Osteoblast (primary cell): ENCODE results near the gene RPL29. TPM values are rescaled to one million over a fixed set of nuclear protein-coding genes. Genes with fewer than 3 reads are reported as not detected.
A peak's percentile ranks its signal among the peaks of the same experiment; 100 is the strongest.

Experiments used
- DNase-seq: peaks from one replicate; pipeline ENCODE4 v3.0.0; 2011; ENCODE audit warnings: low spot score, mixed read lengths; ENCODE audit not compliant: insufficient read length; ENCODE audit errors: missing footprints
- H2AFZ ChIP-seq: 2 replicates; pipeline ENCODE4 v1.6.0; 2011; ENCODE audit warnings: mild to moderate bottlenecking, low read length
- H3K27ac ChIP-seq: 2 replicates; pipeline ENCODE4 v1.5.1; 2011; ENCODE audit warnings: mild to moderate bottlenecking, low read depth, low read length, moderate library complexity
- H3K27me3 ChIP-seq: 2 replicates; pipeline ENCODE4 v1.6.0; 2012; ENCODE audit warnings: mild to moderate bottlenecking, control low read depth, inconsistent platforms, low read length, moderate library complexity; ENCODE audit not compliant: insufficient read depth
- H3K36me3 ChIP-seq: 2 replicates; pipeline ENCODE4 v1.5.1; 2011; ENCODE audit warnings: mild to moderate bottlenecking, low read length, control low read depth, moderate library complexity; ENCODE audit not compliant: insufficient read depth
- H3K4me1 ChIP-seq: 2 replicates; pipeline ENCODE4 v1.5.1; 2011; ENCODE audit warnings: mild to moderate bottlenecking, low read length, control low read depth, moderate library complexity; ENCODE audit not compliant: insufficient read depth
- H3K4me2 ChIP-seq: 2 replicates; pipeline ENCODE4 v1.6.0; 2011; ENCODE audit warnings: mild to moderate bottlenecking, low read length; ENCODE audit not compliant: insufficient read depth
- H3K4me3 ChIP-seq: fragments of 200-600 bp; sonication (generic); 3 replicates; pipeline ENCODE4 v1.5.1; 2012; ENCODE audit warnings: mild to moderate bottlenecking, low read length, inconsistent platforms; ENCODE audit not compliant: insufficient read depth
- H3K79me2 ChIP-seq: 2 replicates; pipeline ENCODE4 v1.6.0; 2012; ENCODE audit warnings: mild to moderate bottlenecking, low read length, control low read depth, inconsistent platforms; ENCODE audit not compliant: insufficient read depth
- H3K9me3 ChIP-seq: 2 replicates; pipeline ENCODE4 v1.5.1; 2011; ENCODE audit warnings: low read depth, low read length, control low read depth
- H4K20me1 ChIP-seq: 2 replicates; pipeline ENCODE4 v1.6.0; 2012; ENCODE audit warnings: mild to moderate bottlenecking, low read length, control low read depth; ENCODE audit not compliant: insufficient read depth
- total RNA-seq: library from RNA; depleted of rRNA; stranded (reverse); fragments of >200 nt; gene quantifications from 2 replicates; pipeline ENCODE4 v1.2.3, GENCODE V29; 2012
- TF ChIP-seq, protein P1 (sequence below): IDR thresholded peaks from 2 replicates; pipeline ENCODE4 v1.5.1; 2011; ENCODE audit warnings: mild to moderate bottlenecking, low read depth, low read length, moderate library complexity; ENCODE audit errors: extremely low read depth

RPL29 gene
- total RNA-seq, 1 donor = 862 TPM

DNA sequence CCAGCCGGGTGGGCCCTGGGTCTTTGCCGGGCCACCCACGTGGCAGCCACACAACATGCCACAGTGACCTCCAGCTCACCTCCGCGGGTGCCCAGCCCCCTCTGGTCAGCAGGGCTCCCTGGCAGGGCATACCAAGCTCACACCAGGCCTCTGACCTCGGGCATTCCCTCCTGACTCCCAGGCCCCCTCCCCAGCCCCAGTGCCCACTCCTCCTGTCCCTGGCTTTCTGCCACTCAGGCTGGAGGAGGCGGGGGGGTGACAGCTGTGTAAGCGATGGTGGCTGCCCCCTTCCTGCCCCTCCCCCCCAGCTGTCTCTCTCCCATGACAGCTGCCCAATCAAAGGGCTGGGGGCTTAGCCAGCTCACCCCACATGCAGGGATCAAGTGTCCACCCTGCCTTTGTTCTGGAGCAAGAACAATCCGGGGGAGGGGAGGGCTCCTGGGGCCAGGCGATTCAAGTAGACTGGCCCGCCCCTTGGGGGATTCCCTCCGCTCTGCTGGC is 31.7 kb downstream of the RPL29 start:
- Histone ChIP-seq H3K4me2 (no peak overlapping the region), H2AFZ (no peak overlapping the region), H3K27me3 (no peaks in the 10 kb centered on the region), H3K36me3 (peaks cover 9% of the 10 kb centered on the region), H3K27ac (no peak overlapping the region), H3K4me1 (peaks cover 9% of the 10 kb centered on the region), H3K4me3 (no peak overlapping the region), H4K20me1 (peaks cover 22% of the 10 kb centered on the region), H3K9me3 (no peaks in the 10 kb centered on the region), H3K79me2 (peaks cover 12% of the 10 kb centered on the region)
- TF ChIP-seq, protein P1, sequence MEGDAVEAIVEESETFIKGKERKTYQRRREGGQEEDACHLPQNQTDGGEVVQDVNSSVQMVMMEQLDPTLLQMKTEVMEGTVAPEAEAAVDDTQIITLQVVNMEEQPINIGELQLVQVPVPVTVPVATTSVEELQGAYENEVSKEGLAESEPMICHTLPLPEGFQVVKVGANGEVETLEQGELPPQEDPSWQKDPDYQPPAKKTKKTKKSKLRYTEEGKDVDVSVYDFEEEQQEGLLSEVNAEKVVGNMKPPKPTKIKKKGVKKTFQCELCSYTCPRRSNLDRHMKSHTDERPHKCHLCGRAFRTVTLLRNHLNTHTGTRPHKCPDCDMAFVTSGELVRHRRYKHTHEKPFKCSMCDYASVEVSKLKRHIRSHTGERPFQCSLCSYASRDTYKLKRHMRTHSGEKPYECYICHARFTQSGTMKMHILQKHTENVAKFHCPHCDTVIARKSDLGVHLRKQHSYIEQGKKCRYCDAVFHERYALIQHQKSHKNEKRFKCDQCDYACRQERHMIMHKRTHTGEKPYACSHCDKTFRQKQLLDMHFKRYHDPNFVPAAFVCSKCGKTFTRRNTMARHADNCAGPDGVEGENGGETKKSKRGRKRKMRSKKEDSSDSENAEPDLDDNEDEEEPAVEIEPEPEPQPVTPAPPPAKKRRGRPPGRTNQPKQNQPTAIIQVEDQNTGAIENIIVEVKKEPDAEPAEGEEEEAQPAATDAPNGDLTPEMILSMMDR = no peak
- no peak for DNase-seq

DNA sequence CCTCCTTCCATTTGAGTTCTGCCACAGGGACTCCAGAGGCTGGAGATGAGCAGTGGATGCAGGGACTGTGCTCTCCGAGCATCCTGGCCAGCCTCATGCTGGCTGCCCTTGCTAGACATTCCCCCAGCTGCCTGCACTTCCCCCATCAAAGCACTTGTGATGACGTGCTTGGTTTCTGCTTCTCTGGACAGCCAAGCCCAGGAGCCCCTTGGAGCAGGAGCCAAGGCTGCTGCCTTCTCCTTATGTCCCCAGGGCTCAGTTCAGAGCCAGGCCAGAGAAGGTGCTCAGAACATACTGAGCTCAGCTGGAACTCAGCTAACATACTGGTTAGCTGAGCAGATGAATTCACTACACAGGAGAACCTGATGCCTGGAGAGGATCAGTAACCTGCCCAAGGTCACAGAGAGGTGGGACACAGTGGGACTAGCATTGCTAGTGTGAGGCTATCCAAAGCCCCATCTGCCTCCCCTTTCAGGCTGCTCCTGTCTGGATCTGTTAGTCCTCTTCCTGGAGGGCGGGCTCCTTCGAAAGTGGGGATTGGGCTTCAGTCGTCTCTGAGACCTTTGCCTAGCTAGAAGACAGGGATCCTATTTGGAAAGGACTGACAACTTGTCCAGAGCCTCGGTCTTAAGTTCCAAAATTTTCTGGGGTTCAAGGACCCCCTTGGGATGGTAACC is 32.7 kb downstream of the RPL29 start:
- H3K79me2 ChIP-seq = peaks cover 12% of the 10 kb centered on the region
- H3K9me3 ChIP-seq = no peaks in the 10 kb centered on the region
- peaks cover 17% of the 10 kb centered on the region for H4K20me1 ChIP-seq
- peaks cover 4% of the 10 kb centered on the region for H3K4me1 ChIP-seq
- TF ChIP-seq, protein P1 = no peak
- H3K4me3 ChIP-seq = no peak overlapping the region
- H2AFZ ChIP-seq = no peak overlapping the region
- H3K4me2 ChIP-seq = no peak overlapping the region
- no peak for DNase-seq
- H3K27ac ChIP-seq = no peak overlapping the region
- peaks cover 10% of the 10 kb centered on the region for H3K36me3 ChIP-seq
- H3K27me3 ChIP-seq = no peaks in the 10 kb centered on the region

DNA sequence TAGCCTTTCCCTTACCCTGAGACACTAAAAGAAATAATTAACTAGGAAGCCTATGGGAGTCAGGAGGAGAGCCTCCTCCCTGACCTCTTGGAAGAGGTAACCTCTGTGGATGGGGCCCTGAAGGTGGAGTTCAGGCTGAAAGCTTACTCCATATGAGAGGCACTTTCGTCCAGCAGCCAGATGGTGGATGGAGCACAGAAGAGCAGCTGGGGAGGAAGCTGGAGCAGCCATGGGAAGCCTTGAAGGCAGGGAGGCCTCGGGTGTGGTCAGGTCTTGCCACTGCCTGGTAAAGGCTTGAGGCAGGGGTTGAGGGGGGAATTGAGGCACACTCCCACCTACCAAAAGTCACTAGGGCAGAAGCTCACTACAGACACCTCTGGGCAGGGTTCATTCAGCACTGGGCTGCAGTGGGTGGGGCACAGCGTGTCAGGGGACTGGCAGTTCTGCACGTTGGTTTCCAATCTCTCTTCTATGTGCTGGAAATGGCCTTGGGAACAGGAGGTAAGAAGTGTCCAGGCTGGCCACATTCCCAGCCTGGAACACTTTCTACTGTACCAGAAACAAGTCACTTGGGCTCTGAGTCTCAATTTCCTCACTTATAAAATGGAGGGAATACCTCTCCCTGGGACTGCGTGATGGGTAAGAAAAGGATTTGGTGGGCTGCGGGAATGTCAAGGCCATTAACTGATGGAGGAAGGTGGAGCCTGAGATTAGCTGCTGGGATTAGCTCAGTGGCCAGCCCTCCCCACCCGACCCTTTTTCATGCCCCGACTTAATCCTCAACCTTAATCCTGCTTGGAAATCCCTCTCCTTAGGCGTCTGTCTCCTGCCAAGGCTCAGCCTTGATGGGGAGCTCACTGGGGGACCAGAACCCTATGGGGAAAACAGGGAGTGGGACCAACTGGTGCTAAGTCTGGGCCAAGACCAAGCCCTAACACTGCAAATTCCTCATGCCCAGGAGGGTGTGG is 33.8 kb downstream of the RPL29 start:
- TF ChIP-seq, protein P1 = no peak
- H3K4me1 ChIP-seq = peaks cover 3% of the 10 kb centered on the region

DNA sequence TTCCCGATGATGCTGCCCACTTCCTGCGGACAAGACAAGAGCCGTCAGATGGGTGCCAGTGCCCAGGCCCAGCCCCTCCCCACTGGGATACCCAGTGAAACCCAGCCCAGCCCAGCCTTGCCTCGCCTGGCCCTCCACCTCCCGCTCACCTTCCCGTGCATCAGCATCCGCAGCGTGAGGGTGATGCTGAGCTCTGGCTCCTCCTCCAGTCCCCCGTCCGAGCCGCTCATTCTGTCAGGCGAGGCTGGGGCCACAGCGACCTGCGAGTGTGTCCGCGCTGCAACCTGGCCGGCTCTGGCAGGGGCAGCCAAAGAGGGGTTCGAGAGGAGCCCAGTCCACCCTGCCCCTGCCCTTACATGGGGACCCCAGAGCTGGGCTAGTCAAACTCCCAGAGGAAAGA is 34.7 kb downstream of the RPL29 start:
- no peaks in the 10 kb centered on the region for H3K4me1 ChIP-seq

More for the DNA sequence above, 33.8 kb downstream of the RPL29 start:
- no peaks in the 10 kb centered on the region for H3K9me3 ChIP-seq
- H3K27ac ChIP-seq = no peak overlapping the region
- peak; percentile 78 for DNase-seq
- no peak overlapping the region for H2AFZ ChIP-seq
- no peak overlapping the region for H3K4me2 ChIP-seq
- H3K79me2 ChIP-seq = peaks cover 11% of the 10 kb centered on the region
- H4K20me1 ChIP-seq = peaks cover 17% of the 10 kb centered on the region
- peaks cover 10% of the 10 kb centered on the region for H3K36me3 ChIP-seq
- H3K27me3 ChIP-seq = no peaks in the 10 kb centered on the region
- no peak overlapping the region for H3K4me3 ChIP-seq

More for the DNA sequence above, 34.7 kb downstream of the RPL29 start:
- no peak overlapping the region for H2AFZ ChIP-seq
- no peak overlapping the region for H3K4me3 ChIP-seq
- H3K9me3 ChIP-seq = no peaks in the 10 kb centered on the region
- peaks cover 17% of the 10 kb centered on the region for H4K20me1 ChIP-seq
- TF ChIP-seq, protein P1 = no peak
- no peak overlapping the region for H3K27ac ChIP-seq
- H3K27me3 ChIP-seq = no peaks in the 10 kb centered on the region
- no peak overlapping the region for H3K4me2 ChIP-seq
- no peak for DNase-seq
- H3K36me3 ChIP-seq = peaks cover 10% of the 10 kb centered on the region
- H3K79me2 ChIP-seq = peaks cover 8% of the 10 kb centered on the region
